Measurements from ENCODE around the gene MCU. TPM values are rescaled to one million over a fixed set of nuclear protein-coding genes. Genes with fewer than 3 reads are reported as not detected.

Gene MCU
- total RNA-seq, 2 donors from 2014 or later = 7.9 to 17.1 TPM

GRCh38 chr10:72812753-72813430, 120.9 kb downstream of the MCU start:
- Histone ChIP-seq H3K27ac (no peak overlapping the region), H3K27me3 (no peaks in the 10 kb centered on the region), H3K9me3 (no peaks in the 10 kb centered on the region), H3K4me1 (no peaks in the 10 kb centered on the region), H3K36me3 (replicated peaks in 1 of 2; ENCODE audit: insufficient read depth in 1 of 2, low read depth in 2 of 2) (no peaks in the 10 kb centered on the region), H3K4me3 (no peak overlapping the region)
- intact Hi-C loops (cut with DNase I) = no loop called here
- TF ChIP-seq CTCF (IDR thresholded peaks at IDR 0.05) (no peak), POLR2A (IDR thresholded peaks at IDR 0.05) (no peak)
- ATAC-seq = no peak
- WGBS, 2 donors = 73 to 87% methylated on average over 4 of the region's 4 CpGs
- no peak for DNase-seq

DNA sequence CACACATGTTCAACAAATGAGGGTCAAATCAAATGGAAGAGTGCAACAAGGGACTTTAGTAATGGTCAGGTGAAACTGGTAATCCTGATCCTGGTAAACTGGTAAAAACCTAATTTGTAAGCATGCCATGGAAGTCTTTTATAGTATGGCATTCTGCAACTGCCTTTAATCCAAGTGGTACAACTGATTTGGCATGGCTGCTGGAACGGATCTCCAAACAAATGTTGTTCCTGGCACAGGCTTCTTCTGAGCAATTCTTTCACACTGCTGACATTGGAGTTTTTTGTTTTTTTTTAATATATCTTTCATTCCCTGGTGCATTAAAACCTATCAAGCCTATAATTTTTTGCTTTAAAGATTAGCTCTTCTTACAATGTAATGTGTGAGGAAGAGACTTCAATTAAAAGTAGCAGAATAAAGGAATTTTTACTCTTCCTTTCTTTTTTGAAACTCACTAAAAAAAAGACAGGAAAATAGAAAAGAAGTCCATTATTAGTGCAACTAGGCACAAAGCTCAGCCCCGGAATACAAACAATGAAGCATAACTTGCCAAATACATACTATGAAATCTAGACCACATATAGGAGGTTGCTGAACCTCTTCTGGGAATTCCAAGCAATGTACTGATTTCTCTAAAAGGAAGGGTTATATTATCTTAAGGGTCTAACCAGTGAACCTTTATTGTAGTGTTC, 122.3 kb downstream of the MCU start:
- DNase-seq (no peak), ATAC-seq (no peak)
- Histone ChIP-seq H3K4me1 (no peaks in the 10 kb centered on the region), H3K36me3 (replicated peaks in 1 of 2; ENCODE audit: insufficient read depth in 1 of 2, low read depth in 2 of 2) (no peaks in the 10 kb centered on the region), H3K9me3 (no peaks in the 10 kb centered on the region), H3K27me3 (no peaks in the 10 kb centered on the region), H3K27ac (no peak overlapping the region), H3K4me3 (no peak overlapping the region)
- intact Hi-C loops (cut with DNase I) = no loop called here
- no peak for TF ChIP-seq POLR2A (IDR thresholded peaks at IDR 0.05)
- TF ChIP-seq CTCF (IDR thresholded peaks at IDR 0.05) = no peak
- WGBS, 2 donors = 44 to 52% methylated on average over 2 of the region's 2 CpGs

DNA sequence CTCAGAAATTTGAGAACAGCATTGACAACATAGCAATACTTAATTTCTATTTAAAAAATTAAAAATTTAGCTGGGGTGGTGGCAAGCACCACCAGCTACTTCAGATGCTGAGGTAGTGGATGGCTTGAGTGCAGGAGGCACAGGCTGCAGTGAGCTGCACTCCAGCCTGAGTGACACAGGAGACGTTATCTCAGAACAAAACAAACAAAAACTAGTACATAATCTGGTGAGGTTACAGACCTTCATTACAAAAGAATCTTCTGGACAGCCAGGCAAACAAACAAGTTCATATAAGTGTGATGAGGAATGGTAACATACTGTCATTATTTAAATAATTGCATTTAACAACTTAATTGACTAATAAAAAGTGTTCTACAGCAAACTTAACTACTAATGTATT, 124.6 kb downstream of the MCU start:
- intact Hi-C loops (cut with DNase I) = no loop called here
- WGBS, 2 donors = 33 to 56% methylated on average over 1 of the region's 1 CpG
- TF ChIP-seq POLR2A (IDR thresholded peaks at IDR 0.05) = no peak
- no peak for TF ChIP-seq CTCF (IDR thresholded peaks at IDR 0.05)
- no peaks in the 10 kb centered on the region for H3K27me3 ChIP-seq
- H3K36me3 ChIP-seq (replicated peaks in 1 of 2; ENCODE audit: insufficient read depth in 1 of 2, low read depth in 2 of 2) = no peaks in the 10 kb centered on the region
- no peak for DNase-seq
- H3K9me3 ChIP-seq = no peaks in the 10 kb centered on the region
- no peaks in the 10 kb centered on the region for H3K4me1 ChIP-seq
- no peak overlapping the region for H3K27ac ChIP-seq
- ATAC-seq = no peak
- no peak overlapping the region for H3K4me3 ChIP-seq

GRCh38 chr10:72818076-72818475, 126.1 kb downstream of the MCU start:
- Histone ChIP-seq H3K27ac (no peak overlapping the region), H3K4me3 (no peak overlapping the region), H3K36me3 (replicated peaks in 1 of 2; ENCODE audit: insufficient read depth in 1 of 2, low read depth in 2 of 2) (no peaks in the 10 kb centered on the region), H3K9me3 (no peaks in the 10 kb centered on the region), H3K27me3 (no peaks in the 10 kb centered on the region), H3K4me1 (no peaks in the 10 kb centered on the region)
- DNase-seq = no peak
- TF ChIP-seq CTCF (IDR thresholded peaks at IDR 0.05) = no peak
- WGBS, 2 donors = 38 to 41% methylated on average over 2 of the region's 2 CpGs
- intact Hi-C loops (cut with DNase I) = no loop called here
- no peak for ATAC-seq

- 89 to 95% methylated on average over 1 of the region's 1 CpG for WGBS, 2 donors
- intact Hi-C loops (cut with DNase I) = no loop called here
Observed at GRCh38 chr10:72819053-72819452, 127.1 kb downstream of the MCU start.

More at GRCh38 chr10:72819053-72819452, 127.1 kb downstream of the MCU start:
- Histone ChIP-seq H3K4me3 (no peak overlapping the region), H3K27me3 (no peaks in the 10 kb centered on the region), H3K4me1 (no peaks in the 10 kb centered on the region), H3K9me3 (no peaks in the 10 kb centered on the region), H3K27ac (no peak overlapping the region), H3K36me3 (replicated peaks in 1 of 2; ENCODE audit: insufficient read depth in 1 of 2, low read depth in 2 of 2) (no peaks in the 10 kb centered on the region)
- DNase-seq (no peak), ATAC-seq (no peak)
- no peak for TF ChIP-seq CTCF (IDR thresholded peaks at IDR 0.05)
- TF ChIP-seq POLR2A (IDR thresholded peaks at IDR 0.05) = no peak

Data from body of pancreas (tissue), 4 donors.